GM23338 (cell line): Measurements from ENCODE around the gene SND1. TPM values are rescaled to one million over a fixed set of nuclear protein-coding genes. Genes with fewer than 3 reads are reported as not detected.

Source experiments
- ATAC-seq: fragments of 200-7000 bp; cut with Tn5 transposase; 3 replicates; pipeline ENCODE4 v1.9.1; 2020
- DNase-seq: peaks from one replicate; pipeline ENCODE4 v3.0.0-alpha.2; 2015; ENCODE audit warnings: low spot score
- H2AFZ ChIP-seq: fragments of 200-600 bp; sonication (generic); 2 replicates; pipeline ENCODE4 v1.8.0; 2016; ENCODE audit warnings: antibody characterized with exemption, mild to moderate bottlenecking, moderate library complexity
- H3F3A ChIP-seq: fragments of 200-600 bp; sonication (generic); replicated peaks from 2 replicates; pipeline ENCODE4 v1.8.0; 2017; ENCODE audit warnings: antibody characterized with exemption, mixed run types, low read depth
- H3K27ac ChIP-seq: fragments of 200-600 bp; sonication (generic); 2 replicates; pipeline ENCODE4 v1.6.1; 2016; ENCODE audit warnings: low read depth
- H3K27me3 ChIP-seq: fragments of 200-600 bp; sonication (generic); 2 replicates; pipeline ENCODE4 v1.8.0; 2016; ENCODE audit warnings: mild to moderate bottlenecking, mixed run types, moderate library complexity; ENCODE audit not compliant: insufficient read depth
- H3K36me3 ChIP-seq: fragments of 200-600 bp; sonication (generic); 2 replicates; pipeline ENCODE4 v1.8.0; 2016; ENCODE audit warnings: mild to moderate bottlenecking; ENCODE audit not compliant: insufficient read depth
- H3K4me1 ChIP-seq: fragments of 200-600 bp; sonication (generic); 2 replicates; pipeline ENCODE4 v1.8.0; 2016; ENCODE audit warnings: mild to moderate bottlenecking, moderate library complexity; ENCODE audit not compliant: insufficient read depth
- H3K4me2 ChIP-seq: fragments of 200-600 bp; sonication (generic); 2 replicates; pipeline ENCODE4 v1.7.1; 2017; ENCODE audit warnings: mixed run types
- H3K4me3 ChIP-seq: fragments of 200-600 bp; sonication (generic); 2 replicates; pipeline ENCODE4 v1.6.1; 2016; ENCODE audit warnings: mixed run types
- H3K79me2 ChIP-seq: fragments of 200-600 bp; sonication (generic); replicated peaks from 2 replicates; pipeline ENCODE4 v1.8.0; 2017; ENCODE audit warnings: mild to moderate bottlenecking; ENCODE audit not compliant: insufficient read depth
- H3K9me2 ChIP-seq: fragments of 200-600 bp; sonication (generic); 2 replicates; pipeline ENCODE4 v1.8.0; 2017; ENCODE audit not compliant: insufficient read depth
- H4K20me1 ChIP-seq: fragments of 200-600 bp; sonication (generic); replicated peaks from 2 replicates; pipeline ENCODE4 v1.8.0; 2017; ENCODE audit warnings: mild to moderate bottlenecking; ENCODE audit not compliant: insufficient read depth
- H3K27ac Mint-ChIP-seq: 2 replicates; pipeline ENCODE4 v1.8.0; 2020; ENCODE audit warnings: inconsistent platforms, mild to moderate bottlenecking, moderate library complexity, mixed read lengths
- H3K27me3 Mint-ChIP-seq: 3 replicates; pipeline ENCODE4 v1.8.0; 2022; ENCODE audit warnings: low read depth, mild to moderate bottlenecking, moderate library complexity, mixed read lengths, inconsistent platforms; ENCODE audit not compliant: insufficient read depth, poor library complexity
- H3K36me3 Mint-ChIP-seq: 3 replicates; pipeline ENCODE4 v1.8.0; 2021; ENCODE audit warnings: low read depth, mild to moderate bottlenecking, inconsistent platforms, moderate library complexity, mixed read lengths
- H3K4me1 Mint-ChIP-seq: 3 replicates; pipeline ENCODE4 v1.8.0; 2020; ENCODE audit warnings: mild to moderate bottlenecking, inconsistent platforms, mixed read lengths
- H3K4me3 Mint-ChIP-seq: 3 replicates; pipeline ENCODE4 v1.8.0; 2021; ENCODE audit warnings: moderate library complexity, mild to moderate bottlenecking, inconsistent platforms, mixed read lengths
- H3K9me3 Mint-ChIP-seq: 3 replicates; pipeline ENCODE4 v1.8.0; 2020; ENCODE audit warnings: moderate library complexity, mild to moderate bottlenecking, inconsistent platforms, mixed read lengths
- CREB1 ChIP-seq: fragments of 250-450 bp; sonication (Bioruptor Pico); IDR thresholded peaks from 2 replicates; pipeline ENCODE4 v1.5.0; 2020; ENCODE audit warnings: low read depth, mild to moderate bottlenecking, moderate library complexity
- CTCF ChIP-seq, 2 experiments: fragments of 200-600 bp in 1 of 2; sonication (generic) in 1 of 2; conservative IDR thresholded peaks; 2 replicates each; pipeline versions ENCODE4 v1.5.1 to v1.6.1; 2016 to 2017; ENCODE audit warnings: antibody characterized with exemption in 2 of 2, low read depth in 2 of 2, mild to moderate bottlenecking in 2 of 2, moderate library complexity in 1 of 2
- ETS1 ChIP-seq: IDR thresholded peaks from 2 replicates; pipeline ENCODE4 v1.6.1; 2016; ENCODE audit warnings: antibody characterized with exemption
- EZH2 ChIP-seq: fragments of 200-600 bp; sonication (generic); IDR thresholded peaks from one replicate; pipeline ENCODE4 v1.8.0; 2017; ENCODE audit warnings: antibody characterized with exemption, mild to moderate bottlenecking, low read depth; ENCODE audit not compliant: unreplicated experiment
- EZH2phosphoT487 ChIP-seq: fragments of 200-600 bp; sonication (generic); IDR thresholded peaks from one replicate; pipeline ENCODE4 v1.8.1; 2018; ENCODE audit warnings: antibody characterized with exemption; ENCODE audit not compliant: unreplicated experiment
- JUNB ChIP-seq: IDR thresholded peaks from one replicate; pipeline ENCODE4 v1.6.1; 2016; ENCODE audit warnings: antibody characterized with exemption; ENCODE audit not compliant: unreplicated experiment
- NANOG ChIP-seq: IDR thresholded peaks from 2 replicates; pipeline ENCODE4 v1.6.1; 2016; ENCODE audit warnings: antibody characterized with exemption, borderline replicate concordance
- POLR2AphosphoS5 ChIP-seq: IDR thresholded peaks from 2 replicates; pipeline ENCODE4 v1.6.1; 2016; ENCODE audit warnings: antibody characterized with exemption, low read depth
- REST ChIP-seq: IDR thresholded peaks from one replicate; pipeline ENCODE4 v1.6.1; 2018; ENCODE audit warnings: antibody characterized with exemption; ENCODE audit not compliant: unreplicated experiment
- STAT1 ChIP-seq: IDR thresholded peaks from one replicate; pipeline ENCODE4 v1.6.1; 2016; ENCODE audit warnings: antibody characterized with exemption; ENCODE audit not compliant: unreplicated experiment
- ZNF114 ChIP-seq: fragments of 250-450 bp; sonication (Bioruptor Pico); IDR thresholded peaks from 2 replicates; pipeline ENCODE4 v1.5.0; 2020; ENCODE audit warnings: mild to moderate bottlenecking, moderate library complexity
- ZNF331 ChIP-seq: fragments of 250-450 bp; sonication (Bioruptor Pico); IDR thresholded peaks from 2 replicates; pipeline ENCODE4 v1.5.0; 2020; ENCODE audit warnings: low read depth, mild to moderate bottlenecking, moderate library complexity
- ZNF462 ChIP-seq: fragments of 250-450 bp; sonication (Bioruptor Pico); IDR thresholded peaks from 2 replicates; pipeline ENCODE4 v1.5.0; 2020; ENCODE audit warnings: mild to moderate bottlenecking, moderate library complexity
- polyA plus RNA-seq: library from polyadenylated mRNA; unstranded; fragments of >200 nt; fragmentation: Nextera tagmentation; extraction: Ambion mirVana; gene quantifications from 2 replicates; pipeline ENCODE4 v1.2.1, GENCODE V29; 2016
- total RNA-seq: library from RNA; depleted of rRNA; stranded (reverse); fragments of >200 nt; shearing (Covaris generic); gene quantifications from 2 replicates; pipeline ENCODE4 v1.2.3, GENCODE V29; 2014

Gene SND1
- total and polyA plus RNA-seq, 2 experiments from 2014 or later, result 107 to 254 TPM

GRCh38 chr7:128090492-128090891, 438.5 kb downstream of the SND1 start:
- Histone ChIP-seq H3K4me2 (no peak overlapping the region), H3K27me3 (no peaks in the 10 kb centered on the region), H4K20me1 (no peaks in the 10 kb centered on the region; the same call in none of the 2 replicates), H3K9me2 (no peaks in the 10 kb centered on the region), H3K79me2 (no peaks in the 10 kb centered on the region), H3F3A (no peaks in the 10 kb centered on the region), H3K4me1 (no peaks in the 10 kb centered on the region), H3K27ac (no peak overlapping the region), H2AFZ (no peak overlapping the region), H3K4me3 (no peak overlapping the region), H3K36me3 (no peaks in the 10 kb centered on the region; the same call in 1 of the 2 replicates)
- peaks cover 59% of the 10 kb centered on the region for H3K36me3 Mint-ChIP-seq
- H3K27me3 Mint-ChIP-seq, result peaks cover 12% of the 10 kb centered on the region
- ATAC-seq (no peak), DNase-seq (no peak)
- H3K27ac Mint-ChIP-seq, result no peak overlapping the region; the same call in 1 of the 2 replicates
- no peak for TF ChIP-seq ZNF331
- TF ChIP-seq JUNB, result no peak
- no peak for TF ChIP-seq ZNF462 (CRISPR knock-in tag)
- no peak for TF ChIP-seq POLR2AphosphoS5
- TF ChIP-seq EZH2phosphoT487, result no peak
- TF ChIP-seq CREB1 (CRISPR knock-in tag), result no peak
- TF ChIP-seq ETS1, result no peak
- no peak for TF ChIP-seq NANOG
- TF ChIP-seq ZNF114 (CRISPR knock-in tag), result no peak
- TF ChIP-seq EZH2, result no peak
- no peak for TF ChIP-seq STAT1
- TF ChIP-seq CTCF (conservative IDR thresholded peaks at IDR 0.05; ENCODE audit: low read depth in 2 of 2), result no peak
- TF ChIP-seq REST, result no peak
- no peaks in the 10 kb centered on the region for H3K9me3 Mint-ChIP-seq
- H3K4me3 Mint-ChIP-seq, result no peak overlapping the region
- no peaks in the 10 kb centered on the region for H3K4me1 Mint-ChIP-seq
